Embryonic facial prominence (tissue), 1 donor: ENCODE results near the gene DENND2C.

Experiments
- DNase-seq: peaks from one replicate; pipeline ENCODE4 v3.0.0-alpha.2; 2016; ENCODE audit errors: extremely low spot score

Gene DENND2C

DNA sequence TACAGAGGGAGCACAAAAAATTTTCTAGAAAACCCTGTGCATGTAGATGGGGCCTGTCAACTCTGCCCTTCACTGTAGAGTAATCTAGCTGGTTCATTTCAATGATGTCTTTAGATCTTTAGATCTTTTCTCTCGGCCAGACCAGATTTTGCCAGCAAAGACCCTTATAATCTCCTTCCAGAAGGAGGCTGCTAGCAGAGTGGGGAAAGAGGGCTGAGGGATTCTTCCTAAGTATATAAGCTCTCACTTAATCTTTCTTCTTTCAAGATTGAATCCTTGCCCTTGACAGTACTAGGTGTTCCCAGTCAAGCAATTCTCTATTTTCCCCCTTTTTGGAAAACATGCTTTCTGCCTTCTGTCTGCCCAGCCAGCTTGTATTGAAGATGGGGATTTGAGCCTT is 122.8 kb downstream of the DENND2C start:
- DNase-seq: no peak

- DNase-seq: no peak
These were observed 124.1 kb downstream of the DENND2C start for GRCh38 chr1:114545796-114546195.

- DNase-seq: no peak
These were observed 124.5 kb downstream of the DENND2C start for GRCh38 chr1:114545315-114545714.

DNA sequence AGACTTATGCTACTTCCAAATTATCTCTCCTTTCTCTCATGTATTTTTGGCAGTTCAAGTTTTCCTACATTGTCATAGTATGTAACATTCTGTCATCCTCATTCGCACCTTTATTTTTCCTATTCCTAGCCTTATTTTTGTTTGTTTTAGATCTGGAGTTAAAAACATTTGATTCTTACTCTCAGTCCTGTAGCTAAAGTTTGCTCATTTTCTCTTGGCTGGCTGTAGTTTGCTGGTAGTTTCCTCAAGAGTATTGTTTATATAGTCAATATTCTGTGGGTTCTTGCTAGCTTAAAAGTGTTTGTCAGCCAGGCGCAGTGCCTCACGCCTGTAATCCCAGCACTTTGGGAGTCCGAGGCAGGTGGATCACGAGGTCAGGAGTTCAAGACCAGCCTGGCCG is 129.0 kb downstream of the DENND2C start:
- no peak for DNase-seq

DNA sequence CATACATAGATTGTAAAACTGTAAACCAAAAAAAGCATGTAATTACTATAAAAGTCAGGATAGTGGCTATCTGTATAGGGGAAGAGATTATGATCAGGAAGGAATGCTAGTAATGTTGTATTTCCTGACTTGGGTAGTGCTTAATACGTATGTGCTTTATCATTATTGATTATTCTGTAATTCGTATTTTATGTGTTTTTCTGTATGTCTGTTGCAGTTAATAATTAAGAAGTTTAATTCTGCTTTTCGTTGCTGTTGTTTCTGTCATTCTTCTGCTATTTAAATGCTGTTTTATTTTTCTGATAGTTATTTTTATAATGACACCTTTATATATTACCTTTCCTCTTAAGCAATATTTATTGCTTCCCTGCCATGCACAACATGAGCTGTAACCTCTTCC is 129.6 kb downstream of the DENND2C start:
- no peak for DNase-seq

DNA sequence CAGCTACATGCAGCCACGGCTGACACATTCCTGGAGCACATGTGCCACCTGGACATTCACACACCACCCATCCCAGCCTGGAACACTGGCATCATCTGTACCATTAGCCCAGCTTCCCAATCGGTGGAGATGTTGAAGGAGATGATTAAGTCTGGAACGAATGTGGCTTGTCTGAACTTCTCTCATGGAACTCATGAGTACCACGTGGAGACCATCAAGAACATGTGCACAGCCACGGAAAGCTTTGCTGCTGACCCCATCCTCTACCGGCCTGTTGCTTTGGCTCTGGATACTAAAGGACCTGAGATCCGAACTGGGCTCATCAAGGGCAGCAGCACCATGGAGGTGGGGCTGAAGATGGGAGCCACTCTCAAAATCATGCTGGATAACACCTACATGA is 133.8 kb downstream of the DENND2C start:
- DNase-seq: no peak

DNA sequence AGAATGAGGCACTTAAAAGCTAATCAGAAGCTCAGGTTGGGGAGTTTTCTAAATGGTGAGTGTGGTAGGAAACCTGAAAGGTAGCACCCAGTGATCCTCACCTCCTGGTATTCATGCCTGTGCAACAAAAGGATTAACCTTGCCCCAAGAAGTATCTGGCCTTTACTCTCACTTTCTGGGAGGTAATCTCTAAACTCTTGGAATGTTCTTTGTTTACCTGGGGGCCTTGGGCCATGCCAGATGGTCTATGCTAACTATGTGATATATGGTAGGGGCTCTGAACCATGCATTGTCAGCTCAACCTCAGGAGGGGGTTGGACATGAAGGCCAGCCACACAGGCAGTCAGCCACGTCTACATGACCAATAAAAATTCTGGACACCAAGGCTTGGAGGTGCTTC is 134.4 kb downstream of the DENND2C start:
- DNase-seq: no peak
